Effector CD8-positive, alpha-beta T cell (primary cell): ENCODE measurements around the gene CFAP410.
"Not testable (repeated sequence)": the region's sequence is repeated elsewhere in the genome, so short reads cannot be mapped to it uniquely, and the experiment has no call there.

Source experiments
- DNase-seq: peaks from one replicate; lab custom pipeline; 2025; lab: John Stamatoyannopoulos, UW

The CFAP410 gene

GRCh38 chr21:44285138-44285992 lies 53.8 kb downstream of the CFAP410 start, which contains the start of gene AIRE:
Gene AIRE, plus strand, starts transcription at chr21:44285876. Its CDS starts 131 bp downstream, at chr21:44286007.
- DNase-seq: no peak

- no peak for DNase-seq
Measured at GRCh38 chr21:44283948-44284347, 55.2 kb downstream of the CFAP410 start.

- not testable (repeated sequence) for DNase-seq
Measured at GRCh38 chr21:44283211-44283785, 55.9 kb downstream of the CFAP410 start.

GRCh38 chr21:44282370-44282769 lies 56.8 kb downstream of the CFAP410 start:
- DNase-seq: no peak

GRCh38 chr21:44281801-44282200 lies 57.4 kb downstream of the CFAP410 start:
- no peak for DNase-seq

- no peak for DNase-seq
Measured at GRCh38 chr21:44279354-44280260, 59.6 kb downstream of the CFAP410 start.
